Brain microvascular endothelial cell (primary cell): ENCODE measurements around the gene UGCG.
"Not testable (repeated sequence)": the region's sequence is repeated elsewhere in the genome, so short reads cannot be mapped to it uniquely, and the experiment has no call there.

ENCODE experiments used
- DNase-seq: peaks from one replicate; pipeline ENCODE4 v3.0.0-alpha.2; 2020
- H3K27ac ChIP-seq: fragments of 250-450 bp; sonication (Bioruptor Pico); 2 replicates; pipeline ENCODE4 v1.5.1; 2020; ENCODE audit warnings: mild to moderate bottlenecking, moderate library complexity
- H3K27me3 ChIP-seq: fragments of 250-450 bp; sonication (Bioruptor Pico); replicated peaks from 2 replicates; pipeline ENCODE4 v1.5.1; 2020; ENCODE audit warnings: mild to moderate bottlenecking
- H3K36me3 ChIP-seq: fragments of 250-450 bp; sonication (Bioruptor Pico); replicated peaks from 2 replicates; pipeline ENCODE4 v1.5.1; 2020; ENCODE audit warnings: mild to moderate bottlenecking
- H3K4me3 ChIP-seq: 2 replicates; pipeline ENCODE4 v1.5.1; 2011; ENCODE audit warnings: low read depth, mild to moderate bottlenecking, control low read depth, low read length, moderate library complexity
- CTCF ChIP-seq: IDR thresholded peaks from 2 replicates; pipeline ENCODE4 v1.5.1; 2011; ENCODE audit warnings: low read depth, mild to moderate bottlenecking, moderate library complexity, low read length, control low read depth, inconsistent platforms; ENCODE audit errors: missing control alignments
- in situ Hi-C: cut with HindIII; loops from 2 replicates; pipeline ENCODE4 v1.10.0; 2017; ENCODE audit warnings: low sequenced_read_pairs, low pct_ligation_motif_present

The UGCG gene

GRCh38 chr9:111876179-111876578, 20.4 kb upstream of the UGCG start:
- no peak for TF ChIP-seq CTCF
- Histone ChIP-seq H3K27ac (no peak overlapping the region), H3K4me3 (no peak overlapping the region), H3K36me3 (no peaks in the 10 kb centered on the region), H3K27me3 (no peaks in the 10 kb centered on the region)
- no peak for DNase-seq
- in situ Hi-C loops: no loop called here

- no peak for TF ChIP-seq CTCF
- Histone ChIP-seq H3K36me3 (no peaks in the 10 kb centered on the region), H3K27me3 (no peaks in the 10 kb centered on the region), H3K27ac (no peak overlapping the region), H3K4me3 (no peak overlapping the region)
- in situ Hi-C loops: no loop called here
- no peak for DNase-seq
These were observed 19.2 kb upstream of the UGCG start for GRCh38 chr9:111877420-111877819.

GRCh38 chr9:111878946-111879345, 17.7 kb upstream of the UGCG start:
- H3K27ac ChIP-seq: no peak overlapping the region
- no peak for DNase-seq
- no peak overlapping the region for H3K4me3 ChIP-seq
- no peaks in the 10 kb centered on the region for H3K27me3 ChIP-seq
- H3K36me3 ChIP-seq: no peaks in the 10 kb centered on the region
- no peak for TF ChIP-seq CTCF
- in situ Hi-C loops: no loop called here

- Histone ChIP-seq H3K27ac (no peak overlapping the region), H3K27me3 (no peaks in the 10 kb centered on the region), H3K36me3 (no peaks in the 10 kb centered on the region), H3K4me3 (no peak overlapping the region)
- no peak for DNase-seq
- TF ChIP-seq CTCF: no peak
- in situ Hi-C loops: no loop called here
These were observed 9.5 kb upstream of the UGCG start for GRCh38 chr9:111886983-111887718.

GRCh38 chr9:111890334-111890733, 6.3 kb upstream of the UGCG start:
- no peak for TF ChIP-seq CTCF

GRCh38 chr9:111890867-111891266, 5.7 kb upstream of the UGCG start:
- DNase-seq, in situ Hi-C loops, H3K27ac ChIP-seq, H3K36me3 ChIP-seq, H3K4me3 ChIP-seq, H3K27me3 ChIP-seq: not testable (repeated sequence)

More at GRCh38 chr9:111890334-111890733, 6.3 kb upstream of the UGCG start:
- H3K4me3 ChIP-seq: no peak overlapping the region
- H3K36me3 ChIP-seq: no peaks in the 10 kb centered on the region
- no peak for DNase-seq
- no peak overlapping the region for H3K27ac ChIP-seq
- in situ Hi-C loops: no loop called here
- no peaks in the 10 kb centered on the region for H3K27me3 ChIP-seq
